HG03045 (cell line): ENCODE measurements around the gene UBA52.

ENCODE experiments used
- ATAC-seq: cut with Tn5 transposase; IDR thresholded peaks from one replicate; pipeline ENCODE4 v1.9.1; 2021; ENCODE audit warnings: mild to moderate bottlenecking, moderate library complexity; ENCODE audit not compliant: unreplicated experiment

The UBA52 gene

GRCh38 chr19:18607226-18608101, 35.8 kb downstream of the UBA52 start:
- ATAC-seq: no peak

GRCh38 chr19:18608102-18608804, 36.6 kb downstream of the UBA52 start:
- ATAC-seq: no peak

GRCh38 chr19:18608805-18609716, 37.4 kb downstream of the UBA52 start:
- no peak for ATAC-seq

- no peak for ATAC-seq
Measured at GRCh38 chr19:18609717-18610051, 38.0 kb downstream of the UBA52 start.

- ATAC-seq: no peak
Measured at GRCh38 chr19:18610245-18610555, 38.5 kb downstream of the UBA52 start.

GRCh38 chr19:18610556-18611326, 39.1 kb downstream of the UBA52 start:
- no peak for ATAC-seq

- ATAC-seq: no peak
Measured at GRCh38 chr19:18611327-18612050, 39.8 kb downstream of the UBA52 start.

GRCh38 chr19:18612051-18612771, 40.6 kb downstream of the UBA52 start:
- no peak for ATAC-seq

- ATAC-seq: no peak
Measured at GRCh38 chr19:18612772-18613588, 41.3 kb downstream of the UBA52 start, which contains the start of gene TMEM59L. TMEM59L (plus strand) TSS chr19:18612870; CDS start chr19:18612959, 89 bp downstream.

GRCh38 chr19:18613589-18614234, 42.1 kb downstream of the UBA52 start:
- ATAC-seq: no peak

- no peak for ATAC-seq
Measured at GRCh38 chr19:18616023-18616422, 44.4 kb downstream of the UBA52 start.

GRCh38 chr19:18617562-18617961, 45.9 kb downstream of the UBA52 start:
- ATAC-seq: no peak

GRCh38 chr19:18618236-18618635, 46.6 kb downstream of the UBA52 start:
- no peak for ATAC-seq

GRCh38 chr19:18620311-18620710, 48.7 kb downstream of the UBA52 start:
- no peak for ATAC-seq

- no peak for ATAC-seq
Measured at GRCh38 chr19:18620902-18621301, 49.2 kb downstream of the UBA52 start.

GRCh38 chr19:18626906-18627305, 55.2 kb downstream of the UBA52 start:
- ATAC-seq: no peak
